Measurements from ENCODE around the gene MAN1A1. TPM values are rescaled to one million over a fixed set of nuclear protein-coding genes. Genes with fewer than 3 reads are reported as not detected.

The MAN1A1 gene
- total and polyA plus RNA-seq, 2 experiments from 2014 or later: 2.0 to 8.7 TPM

DNA sequence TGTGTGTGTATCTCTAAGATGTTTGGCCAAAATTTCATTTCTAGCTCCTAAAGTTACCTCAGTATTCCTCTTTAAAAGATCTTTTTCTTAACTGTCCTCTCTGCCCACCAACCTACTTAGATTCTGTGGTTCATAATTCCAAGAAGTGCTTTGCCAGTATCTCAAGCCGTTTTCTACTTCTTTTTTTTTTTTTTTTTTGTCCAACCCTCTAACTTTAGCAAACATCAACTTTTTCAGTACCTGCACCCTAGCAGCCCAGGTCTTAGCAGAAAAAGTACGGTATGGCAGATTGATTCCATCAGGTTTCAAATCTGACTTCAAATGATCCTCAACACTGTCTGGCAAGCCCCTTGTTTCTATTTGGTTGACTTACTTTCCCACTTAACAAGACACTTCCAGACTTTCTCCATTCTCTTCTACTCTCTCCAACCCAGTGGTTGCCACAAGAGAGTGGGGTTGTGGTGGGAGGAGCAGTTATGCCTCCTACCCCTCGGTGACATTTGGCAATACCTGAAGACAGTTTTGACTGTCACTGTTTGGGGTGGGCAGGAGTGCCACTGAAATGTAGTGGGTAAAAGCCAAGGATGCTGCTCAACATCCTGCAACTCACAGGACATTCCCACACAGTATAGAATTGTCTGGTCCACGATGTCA is 10.8 kb upstream of the MAN1A1 start:
- Histone ChIP-seq H3K27ac (ENCODE audit: low read depth) (no peak overlapping the region), H3K36me3 (ENCODE audit: insufficient read depth) (no peaks in the 10 kb centered on the region), H3K27me3 (ENCODE audit: insufficient read depth) (no peaks in the 10 kb centered on the region), H4K20me1 (replicated peaks; ENCODE audit: insufficient read depth) (no peaks in the 10 kb centered on the region), H3K9me2 (ENCODE audit: insufficient read depth) (peaks cover 10% of the 10 kb centered on the region), H3K4me1 (ENCODE audit: insufficient read depth) (peaks cover 4% of the 10 kb centered on the region; the same call in 1 of the 2 replicates), H2AFZ (no peak overlapping the region), H3K4me2 (no peak overlapping the region), H3F3A (replicated peaks; ENCODE audit: low read depth) (no peaks in the 10 kb centered on the region), H3K4me3 (no peak overlapping the region), H3K79me2 (replicated peaks; ENCODE audit: insufficient read depth) (no peaks in the 10 kb centered on the region)
- Mint-ChIP-seq H3K27me3 (ENCODE audit: insufficient read depth, low read depth, poor library complexity) (no peaks in the 10 kb centered on the region), H3K4me3 (no peak overlapping the region), H3K9me3 (peaks cover 4% of the 10 kb centered on the region; the same call in 2 of the 3 replicates), H3K36me3 (ENCODE audit: low read depth) (no peaks in the 10 kb centered on the region), H3K4me1 (no peaks in the 10 kb centered on the region), H3K27ac (no peak overlapping the region)
- ATAC-seq (no peak), DNase-seq (ENCODE audit: low spot score) (no peak)
- no peak for TF ChIP-seq JUNB (IDR thresholded peaks at IDR 0.05; ENCODE audit: unreplicated experiment)
- no peak for TF ChIP-seq NANOG (IDR thresholded peaks at IDR 0.05; ENCODE audit: borderline replicate concordance)
- TF ChIP-seq EZH2 (IDR thresholded peaks at IDR 0.05; ENCODE audit: low read depth, unreplicated experiment): no peak
- no peak for TF ChIP-seq POLR2AphosphoS5 (IDR thresholded peaks at IDR 0.05; ENCODE audit: low read depth)
- TF ChIP-seq, protein P1, sequence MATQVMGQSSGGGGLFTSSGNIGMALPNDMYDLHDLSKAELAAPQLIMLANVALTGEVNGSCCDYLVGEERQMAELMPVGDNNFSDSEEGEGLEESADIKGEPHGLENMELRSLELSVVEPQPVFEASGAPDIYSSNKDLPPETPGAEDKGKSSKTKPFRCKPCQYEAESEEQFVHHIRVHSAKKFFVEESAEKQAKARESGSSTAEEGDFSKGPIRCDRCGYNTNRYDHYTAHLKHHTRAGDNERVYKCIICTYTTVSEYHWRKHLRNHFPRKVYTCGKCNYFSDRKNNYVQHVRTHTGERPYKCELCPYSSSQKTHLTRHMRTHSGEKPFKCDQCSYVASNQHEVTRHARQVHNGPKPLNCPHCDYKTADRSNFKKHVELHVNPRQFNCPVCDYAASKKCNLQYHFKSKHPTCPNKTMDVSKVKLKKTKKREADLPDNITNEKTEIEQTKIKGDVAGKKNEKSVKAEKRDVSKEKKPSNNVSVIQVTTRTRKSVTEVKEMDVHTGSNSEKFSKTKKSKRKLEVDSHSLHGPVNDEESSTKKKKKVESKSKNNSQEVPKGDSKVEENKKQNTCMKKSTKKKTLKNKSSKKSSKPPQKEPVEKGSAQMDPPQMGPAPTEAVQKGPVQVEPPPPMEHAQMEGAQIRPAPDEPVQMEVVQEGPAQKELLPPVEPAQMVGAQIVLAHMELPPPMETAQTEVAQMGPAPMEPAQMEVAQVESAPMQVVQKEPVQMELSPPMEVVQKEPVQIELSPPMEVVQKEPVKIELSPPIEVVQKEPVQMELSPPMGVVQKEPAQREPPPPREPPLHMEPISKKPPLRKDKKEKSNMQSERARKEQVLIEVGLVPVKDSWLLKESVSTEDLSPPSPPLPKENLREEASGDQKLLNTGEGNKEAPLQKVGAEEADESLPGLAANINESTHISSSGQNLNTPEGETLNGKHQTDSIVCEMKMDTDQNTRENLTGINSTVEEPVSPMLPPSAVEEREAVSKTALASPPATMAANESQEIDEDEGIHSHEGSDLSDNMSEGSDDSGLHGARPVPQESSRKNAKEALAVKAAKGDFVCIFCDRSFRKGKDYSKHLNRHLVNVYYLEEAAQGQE (IDR thresholded peaks at IDR 0.05; ENCODE audit: unreplicated experiment): no peak
- no peak for TF ChIP-seq CREB1 (CRISPR knock-in tag; IDR thresholded peaks at IDR 0.05; ENCODE audit: low read depth)
- no peak for TF ChIP-seq EZH2phosphoT487 (IDR thresholded peaks at IDR 0.05; ENCODE audit: unreplicated experiment)
- TF ChIP-seq, protein P2, sequence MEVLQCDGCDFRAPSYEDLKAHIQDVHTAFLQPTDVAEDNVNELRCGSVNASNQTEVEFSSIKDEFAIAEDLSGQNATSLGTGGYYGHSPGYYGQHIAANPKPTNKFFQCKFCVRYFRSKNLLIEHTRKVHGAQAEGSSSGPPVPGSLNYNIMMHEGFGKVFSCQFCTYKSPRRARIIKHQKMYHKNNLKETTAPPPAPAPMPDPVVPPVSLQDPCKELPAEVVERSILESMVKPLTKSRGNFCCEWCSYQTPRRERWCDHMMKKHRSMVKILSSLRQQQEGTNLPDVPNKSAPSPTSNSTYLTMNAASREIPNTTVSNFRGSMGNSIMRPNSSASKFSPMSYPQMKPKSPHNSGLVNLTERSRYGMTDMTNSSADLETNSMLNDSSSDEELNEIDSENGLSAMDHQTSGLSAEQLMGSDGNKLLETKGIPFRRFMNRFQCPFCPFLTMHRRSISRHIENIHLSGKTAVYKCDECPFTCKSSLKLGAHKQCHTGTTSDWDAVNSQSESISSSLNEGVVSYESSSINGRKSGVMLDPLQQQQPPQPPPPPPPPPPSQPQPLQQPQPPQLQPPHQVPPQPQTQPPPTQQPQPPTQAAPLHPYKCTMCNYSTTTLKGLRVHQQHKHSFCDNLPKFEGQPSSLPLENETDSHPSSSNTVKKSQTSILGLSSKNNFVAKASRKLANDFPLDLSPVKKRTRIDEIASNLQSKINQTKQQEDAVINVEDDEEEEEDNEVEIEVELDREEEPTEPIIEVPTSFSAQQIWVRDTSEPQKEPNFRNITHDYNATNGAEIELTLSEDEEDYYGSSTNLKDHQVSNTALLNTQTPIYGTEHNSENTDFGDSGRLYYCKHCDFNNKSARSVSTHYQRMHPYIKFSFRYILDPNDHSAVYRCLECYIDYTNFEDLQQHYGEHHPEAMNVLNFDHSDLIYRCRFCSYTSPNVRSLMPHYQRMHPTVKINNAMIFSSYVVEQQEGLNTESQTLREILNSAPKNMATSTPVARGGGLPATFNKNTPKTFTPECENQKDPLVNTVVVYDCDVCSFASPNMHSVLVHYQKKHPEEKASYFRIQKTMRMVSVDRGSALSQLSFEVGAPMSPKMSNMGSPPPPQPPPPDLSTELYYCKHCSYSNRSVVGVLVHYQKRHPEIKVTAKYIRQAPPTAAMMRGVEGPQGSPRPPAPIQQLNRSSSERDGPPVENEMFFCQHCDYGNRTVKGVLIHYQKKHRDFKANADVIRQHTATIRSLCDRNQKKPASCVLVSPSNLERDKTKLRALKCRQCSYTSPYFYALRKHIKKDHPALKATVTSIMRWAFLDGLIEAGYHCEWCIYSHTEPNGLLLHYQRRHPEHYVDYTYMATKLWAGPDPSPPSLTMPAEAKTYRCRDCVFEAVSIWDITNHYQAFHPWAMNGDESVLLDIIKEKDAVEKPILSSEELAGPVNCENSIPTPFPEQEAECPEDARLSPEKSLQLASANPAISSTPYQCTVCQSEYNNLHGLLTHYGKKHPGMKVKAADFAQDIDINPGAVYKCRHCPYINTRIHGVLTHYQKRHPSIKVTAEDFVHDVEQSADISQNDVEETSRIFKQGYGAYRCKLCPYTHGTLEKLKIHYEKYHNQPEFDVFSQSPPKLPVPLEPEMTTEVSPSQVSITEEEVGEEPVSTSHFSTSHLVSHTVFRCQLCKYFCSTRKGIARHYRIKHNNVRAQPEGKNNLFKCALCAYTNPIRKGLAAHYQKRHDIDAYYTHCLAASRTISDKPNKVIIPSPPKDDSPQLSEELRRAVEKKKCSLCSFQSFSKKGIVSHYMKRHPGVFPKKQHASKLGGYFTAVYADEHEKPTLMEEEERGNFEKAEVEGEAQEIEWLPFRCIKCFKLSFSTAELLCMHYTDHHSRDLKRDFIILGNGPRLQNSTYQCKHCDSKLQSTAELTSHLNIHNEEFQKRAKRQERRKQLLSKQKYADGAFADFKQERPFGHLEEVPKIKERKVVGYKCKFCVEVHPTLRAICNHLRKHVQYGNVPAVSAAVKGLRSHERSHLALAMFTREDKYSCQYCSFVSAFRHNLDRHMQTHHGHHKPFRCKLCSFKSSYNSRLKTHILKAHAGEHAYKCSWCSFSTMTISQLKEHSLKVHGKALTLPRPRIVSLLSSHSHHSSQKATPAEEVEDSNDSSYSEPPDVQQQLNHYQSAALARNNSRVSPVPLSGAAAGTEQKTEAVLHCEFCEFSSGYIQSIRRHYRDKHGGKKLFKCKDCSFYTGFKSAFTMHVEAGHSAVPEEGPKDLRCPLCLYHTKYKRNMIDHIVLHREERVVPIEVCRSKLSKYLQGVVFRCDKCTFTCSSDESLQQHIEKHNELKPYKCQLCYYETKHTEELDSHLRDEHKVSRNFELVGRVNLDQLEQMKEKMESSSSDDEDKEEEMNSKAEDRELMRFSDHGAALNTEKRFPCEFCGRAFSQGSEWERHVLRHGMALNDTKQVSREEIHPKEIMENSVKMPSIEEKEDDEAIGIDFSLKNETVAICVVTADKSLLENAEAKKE (CRISPR knock-in tag; IDR thresholded peaks at IDR 0.05): no peak
- no peak for TF ChIP-seq STAT1 (IDR thresholded peaks at IDR 0.05; ENCODE audit: unreplicated experiment)
- TF ChIP-seq, protein P3, sequence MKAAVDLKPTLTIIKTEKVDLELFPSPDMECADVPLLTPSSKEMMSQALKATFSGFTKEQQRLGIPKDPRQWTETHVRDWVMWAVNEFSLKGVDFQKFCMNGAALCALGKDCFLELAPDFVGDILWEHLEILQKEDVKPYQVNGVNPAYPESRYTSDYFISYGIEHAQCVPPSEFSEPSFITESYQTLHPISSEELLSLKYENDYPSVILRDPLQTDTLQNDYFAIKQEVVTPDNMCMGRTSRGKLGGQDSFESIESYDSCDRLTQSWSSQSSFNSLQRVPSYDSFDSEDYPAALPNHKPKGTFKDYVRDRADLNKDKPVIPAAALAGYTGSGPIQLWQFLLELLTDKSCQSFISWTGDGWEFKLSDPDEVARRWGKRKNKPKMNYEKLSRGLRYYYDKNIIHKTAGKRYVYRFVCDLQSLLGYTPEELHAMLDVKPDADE (IDR thresholded peaks at IDR 0.05): no peak
- no peak for TF ChIP-seq ZNF114 (CRISPR knock-in tag; IDR thresholded peaks at IDR 0.05)
- TF ChIP-seq, protein P4, sequence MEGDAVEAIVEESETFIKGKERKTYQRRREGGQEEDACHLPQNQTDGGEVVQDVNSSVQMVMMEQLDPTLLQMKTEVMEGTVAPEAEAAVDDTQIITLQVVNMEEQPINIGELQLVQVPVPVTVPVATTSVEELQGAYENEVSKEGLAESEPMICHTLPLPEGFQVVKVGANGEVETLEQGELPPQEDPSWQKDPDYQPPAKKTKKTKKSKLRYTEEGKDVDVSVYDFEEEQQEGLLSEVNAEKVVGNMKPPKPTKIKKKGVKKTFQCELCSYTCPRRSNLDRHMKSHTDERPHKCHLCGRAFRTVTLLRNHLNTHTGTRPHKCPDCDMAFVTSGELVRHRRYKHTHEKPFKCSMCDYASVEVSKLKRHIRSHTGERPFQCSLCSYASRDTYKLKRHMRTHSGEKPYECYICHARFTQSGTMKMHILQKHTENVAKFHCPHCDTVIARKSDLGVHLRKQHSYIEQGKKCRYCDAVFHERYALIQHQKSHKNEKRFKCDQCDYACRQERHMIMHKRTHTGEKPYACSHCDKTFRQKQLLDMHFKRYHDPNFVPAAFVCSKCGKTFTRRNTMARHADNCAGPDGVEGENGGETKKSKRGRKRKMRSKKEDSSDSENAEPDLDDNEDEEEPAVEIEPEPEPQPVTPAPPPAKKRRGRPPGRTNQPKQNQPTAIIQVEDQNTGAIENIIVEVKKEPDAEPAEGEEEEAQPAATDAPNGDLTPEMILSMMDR (conservative IDR thresholded peaks at IDR 0.05; ENCODE audit: low read depth in 2 of 2): no peak
- no peak for TF ChIP-seq ZNF331 (CRISPR knock-in tag; IDR thresholded peaks at IDR 0.05; ENCODE audit: low read depth)
